GM19463 (cell line): ENCODE data around the gene PAWR.
"Not testable (repeated sequence)": the region's sequence is repeated elsewhere in the genome, so short reads cannot be mapped to it uniquely, and the experiment has no call there.

Source experiments
- ATAC-seq: cut with Tn5 transposase; IDR thresholded peaks from one replicate; pipeline ENCODE4 v1.9.1; 2021; ENCODE audit warnings: mild to moderate bottlenecking, moderate library complexity; ENCODE audit not compliant: unreplicated experiment

Gene PAWR

GRCh38 chr12:79687711-79688260 is 3.0 kb downstream of the PAWR start:
- ATAC-seq = no peak

GRCh38 chr12:79686171-79686570 is 4.6 kb downstream of the PAWR start:
- no peak for ATAC-seq

- no peak for ATAC-seq
These were observed 5.7 kb downstream of the PAWR start for GRCh38 chr12:79685068-79685467.

GRCh38 chr12:79684338-79684737 is 6.4 kb downstream of the PAWR start:
- not testable (repeated sequence) for ATAC-seq

- ATAC-seq = no peak
These were observed 8.2 kb downstream of the PAWR start for GRCh38 chr12:79682593-79682992.

- ATAC-seq = no peak
These were observed 9.7 kb downstream of the PAWR start for GRCh38 chr12:79681008-79681590.

- ATAC-seq = no peak
These were observed 10.7 kb downstream of the PAWR start for GRCh38 chr12:79680051-79680450.

- ATAC-seq = no peak
These were observed 12.5 kb downstream of the PAWR start for GRCh38 chr12:79678306-79678705.

- no peak for ATAC-seq
These were observed 13.1 kb downstream of the PAWR start for GRCh38 chr12:79677672-79678071.

GRCh38 chr12:79676579-79676978 is 14.2 kb downstream of the PAWR start:
- ATAC-seq = no peak

- ATAC-seq = no peak
These were observed 16.1 kb downstream of the PAWR start for GRCh38 chr12:79674629-79675028.

- no peak for ATAC-seq
These were observed 17.4 kb downstream of the PAWR start for GRCh38 chr12:79673354-79673753.

GRCh38 chr12:79668113-79668512 is 22.7 kb downstream of the PAWR start:
- ATAC-seq = no peak

GRCh38 chr12:79665212-79665887 is 25.4 kb downstream of the PAWR start:
- no peak for ATAC-seq

GRCh38 chr12:79664518-79664917 is 26.2 kb downstream of the PAWR start:
- ATAC-seq = no peak

GRCh38 chr12:79662046-79662811 is 28.5 kb downstream of the PAWR start:
- ATAC-seq = no peak

- no peak for ATAC-seq
These were observed 29.1 kb downstream of the PAWR start for GRCh38 chr12:79661629-79662028.

GRCh38 chr12:79659961-79660431 is 30.8 kb downstream of the PAWR start:
- no peak for ATAC-seq

- ATAC-seq = no peak
These were observed 32.5 kb downstream of the PAWR start for GRCh38 chr12:79658221-79658620.

GRCh38 chr12:79657136-79657535 is 33.6 kb downstream of the PAWR start:
- no peak for ATAC-seq

GRCh38 chr12:79655036-79655435 is 35.7 kb downstream of the PAWR start:
- no peak for ATAC-seq

- no peak for ATAC-seq
These were observed 38.2 kb downstream of the PAWR start for GRCh38 chr12:79652521-79652920.
